HepG2 (cell line): ENCODE results near the gene RHEBL1. TPM values are rescaled to one million over a fixed set of nuclear protein-coding genes. Genes with fewer than 3 reads are reported as not detected.

Experiments
- BORCS8-MEF2B ChIP-seq: sonication (generic); formaldehyde crosslinking; IDR thresholded peaks from 2 replicates; pipeline ENCODE4 v1.8.0; 2022; ENCODE audit warnings: mild to moderate bottlenecking, missing genetic modification reagents
- CREM ChIP-seq, 2 experiments: sonication (generic) in 1 of 2; formaldehyde crosslinking in 1 of 2; IDR thresholded peaks; 2 replicates each; pipeline versions ENCODE4 v1.4.0 to v1.6.1; 2016 to 2020; ENCODE audit warnings: antibody characterized with exemption in 1 of 2, mild to moderate bottlenecking in 1 of 2, missing genetic modification reagents in 1 of 2
- FOXA1 ChIP-seq, 2 experiments: fragments of 450-650 bp in 1 of 2; sonication (generic) in 1 of 2; formaldehyde crosslinking in 1 of 2; IDR thresholded peaks; 2 replicates each; pipeline versions ENCODE4 v1.4.0 to v1.6.1; 2016 to 2020; ENCODE audit warnings: missing genetic modification reagents in 1 of 2
- GABPB1 ChIP-seq: IDR thresholded peaks from 2 replicates; pipeline ENCODE4 v1.6.1; 2016; ENCODE audit warnings: mild to moderate bottlenecking, missing genetic modification reagents, moderate library complexity, missing compliant biosample characterization
- MEIS2 ChIP-seq: sonication (generic); formaldehyde crosslinking; IDR thresholded peaks from 2 replicates; pipeline ENCODE4 v1.9.0; 2021; ENCODE audit warnings: mild to moderate bottlenecking, missing genetic modification reagents
- NFE2L1 ChIP-seq: sonication (generic); formaldehyde crosslinking; IDR thresholded peaks from 2 replicates; pipeline ENCODE4 v1.4.0; 2020; ENCODE audit warnings: missing genetic modification reagents, mild to moderate bottlenecking, borderline replicate concordance
- PHF21A ChIP-seq: sonication (generic); formaldehyde crosslinking; IDR thresholded peaks from 2 replicates; pipeline ENCODE4 v1.5.0; 2020; ENCODE audit warnings: mild to moderate bottlenecking, missing genetic modification reagents
- SRF ChIP-seq: IDR thresholded peaks from 2 replicates; pipeline ENCODE4 v1.6.1; 2011; ENCODE audit warnings: mild to moderate bottlenecking, low read depth, low read length, moderate library complexity
- TEAD2 ChIP-seq: sonication (generic); formaldehyde crosslinking; IDR thresholded peaks from 2 replicates; pipeline ENCODE4 v1.9.0; 2021; ENCODE audit warnings: missing genetic modification reagents
- ZFP37 ChIP-seq: sonication (generic); formaldehyde crosslinking; IDR thresholded peaks from 2 replicates; pipeline ENCODE4 v1.4.0; 2020; ENCODE audit warnings: missing genetic modification reagents, borderline replicate concordance
- ZNF253 ChIP-seq: sonication (generic); formaldehyde crosslinking; IDR thresholded peaks from 2 replicates; pipeline ENCODE4 v1.8.0; 2022; ENCODE audit warnings: mild to moderate bottlenecking, missing genetic modification reagents, borderline replicate concordance
- ZNF354B ChIP-seq: sonication (generic); formaldehyde crosslinking; IDR thresholded peaks from 2 replicates; pipeline ENCODE4 v1.8.0; 2022; ENCODE audit warnings: mild to moderate bottlenecking, missing genetic modification reagents
- ZNF558 ChIP-seq: sonication (generic); formaldehyde crosslinking; IDR thresholded peaks from 2 replicates; pipeline ENCODE4 v1.9.0; 2022; ENCODE audit warnings: mild to moderate bottlenecking, missing genetic modification reagents, borderline replicate concordance
- ZNF615 ChIP-seq: sonication (generic); formaldehyde crosslinking; IDR thresholded peaks from 2 replicates; pipeline ENCODE4 v1.5.0; 2020; ENCODE audit warnings: mild to moderate bottlenecking, missing genetic modification reagents, borderline replicate concordance
- polyA plus RNA-seq, 8 experiments: library from polyadenylated mRNA; depleted of rRNA in 3 of 8; stranded (reverse) in 7 of 8; unstranded in 1 of 8; fragments of >200 nt; fragmentation: Illumina TruSeq in 4 of 8; extraction: Trizol in 4 of 8; gene quantifications; 2 replicates each; pipeline versions ENCODE4 v1.2.1 to v1.2.3, GENCODE V29; 2011 to 2016; ENCODE audit warnings: low read depth in 4 of 8, missing spikeins in 1 of 8, mixed read lengths in 1 of 8; ENCODE audit not compliant: insufficient read depth in 1 of 8
- total RNA-seq, 5 experiments: library from RNA; depleted of rRNA; stranded (reverse); fragments of >200 nt; fragmentation: Illumina TruSeq; extraction: Trizol; gene quantifications; 2 replicates each; pipeline ENCODE4 v1.2.3, GENCODE V29; 2016; ENCODE audit warnings: low read depth in 1 of 5
- TF ChIP-seq, protein P1 (sequence below): sonication (generic); formaldehyde crosslinking; IDR thresholded peaks from 2 replicates; pipeline ENCODE4 v1.5.0; 2020; ENCODE audit warnings: mild to moderate bottlenecking, missing genetic modification reagents, borderline replicate concordance
- TF ChIP-seq, protein P2 (sequence below): sonication (generic); formaldehyde crosslinking; IDR thresholded peaks from 2 replicates; pipeline ENCODE4 v1.8.0; 2022; ENCODE audit warnings: mild to moderate bottlenecking, missing genetic modification reagents, moderate library complexity
- TF ChIP-seq, protein P3 (sequence below): sonication (generic); formaldehyde crosslinking; IDR thresholded peaks from 2 replicates; pipeline ENCODE4 v1.8.1; 2022; ENCODE audit warnings: low read depth, mild to moderate bottlenecking, missing genetic modification reagents

The RHEBL1 gene
- total and polyA plus RNA-seq, 2 of the 13 experiments (the other 11 are each of a cell fraction or from before 2014, with no cell fraction given) = 1.4 to 2.5 TPM

DNA sequence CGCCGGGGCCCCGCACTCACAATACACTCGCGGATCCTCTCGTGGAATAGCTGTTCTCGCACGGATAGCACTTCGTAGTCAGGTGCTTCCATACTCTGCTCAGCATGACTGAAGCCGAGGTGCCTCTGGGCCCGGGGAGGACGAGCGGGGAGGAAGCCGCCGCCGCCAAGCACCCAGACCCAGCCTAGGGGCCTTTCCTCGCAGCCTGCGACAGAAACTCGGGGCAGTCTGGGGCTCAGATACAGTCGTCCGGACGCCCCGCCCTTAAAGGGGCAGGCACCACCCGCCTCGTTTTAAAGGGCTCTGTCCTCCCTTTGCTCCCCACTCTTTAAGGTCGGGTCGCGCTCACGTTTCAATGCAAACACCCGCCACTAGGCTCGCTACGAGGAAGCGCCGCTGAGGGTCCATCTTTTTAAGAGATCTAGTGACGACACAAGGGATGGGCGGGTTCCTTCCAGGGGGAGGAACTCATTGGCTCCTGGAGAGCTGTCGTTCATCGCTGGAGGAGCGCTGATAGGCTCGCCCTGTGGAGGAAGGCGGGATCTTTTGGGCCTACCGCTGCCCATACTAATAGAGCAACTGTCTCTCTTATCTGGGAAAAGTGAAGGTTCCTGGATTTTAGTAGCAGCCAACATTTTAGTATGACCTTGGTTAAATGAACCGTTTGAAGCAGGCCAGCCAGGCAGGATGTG lies 40.8 kb upstream of the RHEBL1 start, which contains the start of gene LMBR1L (continued):
- TF ChIP-seq, protein P1, sequence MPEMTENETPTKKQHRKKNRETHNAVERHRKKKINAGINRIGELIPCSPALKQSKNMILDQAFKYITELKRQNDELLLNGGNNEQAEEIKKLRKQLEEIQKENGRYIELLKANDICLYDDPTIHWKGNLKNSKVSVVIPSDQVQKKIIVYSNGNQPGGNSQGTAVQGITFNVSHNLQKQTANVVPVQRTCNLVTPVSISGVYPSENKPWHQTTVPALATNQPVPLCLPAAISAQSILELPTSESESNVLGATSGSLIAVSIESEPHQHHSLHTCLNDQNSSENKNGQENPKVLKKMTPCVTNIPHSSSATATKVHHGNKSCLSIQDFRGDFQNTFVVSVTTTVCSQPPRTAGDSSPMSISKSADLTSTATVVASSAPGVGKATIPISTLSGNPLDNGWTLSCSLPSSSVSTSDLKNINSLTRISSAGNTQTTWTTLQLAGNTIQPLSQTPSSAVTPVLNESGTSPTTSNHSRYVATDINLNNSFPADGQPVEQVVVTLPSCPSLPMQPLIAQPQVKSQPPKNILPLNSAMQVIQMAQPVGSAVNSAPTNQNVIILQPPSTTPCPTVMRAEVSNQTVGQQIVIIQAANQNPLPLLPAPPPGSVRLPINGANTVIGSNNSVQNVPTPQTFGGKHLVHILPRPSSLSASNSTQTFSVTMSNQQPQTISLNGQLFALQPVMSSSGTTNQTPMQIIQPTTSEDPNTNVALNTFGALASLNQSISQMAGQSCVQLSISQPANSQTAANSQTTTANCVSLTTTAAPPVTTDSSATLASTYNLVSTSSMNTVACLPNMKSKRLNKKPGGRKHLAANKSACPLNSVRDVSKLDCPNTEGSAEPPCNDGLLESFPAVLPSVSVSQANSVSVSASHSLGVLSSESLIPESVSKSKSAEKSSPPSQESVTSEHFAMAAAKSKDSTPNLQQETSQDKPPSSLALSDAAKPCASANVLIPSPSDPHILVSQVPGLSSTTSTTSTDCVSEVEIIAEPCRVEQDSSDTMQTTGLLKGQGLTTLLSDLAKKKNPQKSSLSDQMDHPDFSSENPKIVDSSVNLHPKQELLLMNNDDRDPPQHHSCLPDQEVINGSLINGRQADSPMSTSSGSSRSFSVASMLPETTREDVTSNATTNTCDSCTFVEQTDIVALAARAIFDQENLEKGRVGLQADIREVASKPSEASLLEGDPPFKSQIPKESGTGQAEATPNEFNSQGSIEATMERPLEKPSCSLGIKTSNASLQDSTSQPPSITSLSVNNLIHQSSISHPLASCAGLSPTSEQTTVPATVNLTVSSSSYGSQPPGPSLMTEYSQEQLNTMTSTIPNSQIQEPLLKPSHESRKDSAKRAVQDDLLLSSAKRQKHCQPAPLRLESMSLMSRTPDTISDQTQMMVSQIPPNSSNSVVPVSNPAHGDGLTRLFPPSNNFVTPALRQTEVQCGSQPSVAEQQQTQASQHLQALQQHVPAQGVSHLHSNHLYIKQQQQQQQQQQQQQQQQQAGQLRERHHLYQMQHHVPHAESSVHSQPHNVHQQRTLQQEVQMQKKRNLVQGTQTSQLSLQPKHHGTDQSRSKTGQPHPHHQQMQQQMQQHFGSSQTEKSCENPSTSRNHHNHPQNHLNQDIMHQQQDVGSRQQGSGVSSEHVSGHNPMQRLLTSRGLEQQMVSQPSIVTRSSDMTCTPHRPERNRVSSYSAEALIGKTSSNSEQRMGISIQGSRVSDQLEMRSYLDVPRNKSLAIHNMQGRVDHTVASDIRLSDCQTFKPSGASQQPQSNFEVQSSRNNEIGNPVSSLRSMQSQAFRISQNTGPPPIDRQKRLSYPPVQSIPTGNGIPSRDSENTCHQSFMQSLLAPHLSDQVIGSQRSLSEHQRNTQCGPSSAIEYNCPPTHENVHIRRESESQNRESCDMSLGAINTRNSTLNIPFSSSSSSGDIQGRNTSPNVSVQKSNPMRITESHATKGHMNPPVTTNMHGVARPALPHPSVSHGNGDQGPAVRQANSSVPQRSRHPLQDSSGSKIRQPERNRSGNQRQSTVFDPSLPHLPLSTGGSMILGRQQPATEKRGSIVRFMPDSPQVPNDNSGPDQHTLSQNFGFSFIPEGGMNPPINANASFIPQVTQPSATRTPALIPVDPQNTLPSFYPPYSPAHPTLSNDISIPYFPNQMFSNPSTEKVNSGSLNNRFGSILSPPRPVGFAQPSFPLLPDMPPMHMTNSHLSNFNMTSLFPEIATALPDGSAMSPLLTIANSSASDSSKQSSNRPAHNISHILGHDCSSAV (CRISPR knock-in tag) = no peak
- TF ChIP-seq PHF21A (CRISPR knock-in tag) = peak; percentile 73
- peak; percentile 48; the same call in 1 of the 2 replicates for TF ChIP-seq ZFP37 (CRISPR knock-in tag)
- TF ChIP-seq ZNF558 (CRISPR knock-in tag) = 0 out of 2 replicates have a peak, but pooled peaks have one; percentile 51
- TF ChIP-seq ZNF253 = no peak
- TF ChIP-seq, protein P2, sequence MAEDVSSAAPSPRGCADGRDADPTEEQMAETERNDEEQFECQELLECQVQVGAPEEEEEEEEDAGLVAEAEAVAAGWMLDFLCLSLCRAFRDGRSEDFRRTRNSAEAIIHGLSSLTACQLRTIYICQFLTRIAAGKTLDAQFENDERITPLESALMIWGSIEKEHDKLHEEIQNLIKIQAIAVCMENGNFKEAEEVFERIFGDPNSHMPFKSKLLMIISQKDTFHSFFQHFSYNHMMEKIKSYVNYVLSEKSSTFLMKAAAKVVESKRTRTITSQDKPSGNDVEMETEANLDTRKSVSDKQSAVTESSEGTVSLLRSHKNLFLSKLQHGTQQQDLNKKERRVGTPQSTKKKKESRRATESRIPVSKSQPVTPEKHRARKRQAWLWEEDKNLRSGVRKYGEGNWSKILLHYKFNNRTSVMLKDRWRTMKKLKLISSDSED = no peak
- TF ChIP-seq TEAD2 (CRISPR knock-in tag) = no peak
- TF ChIP-seq, protein P3, sequence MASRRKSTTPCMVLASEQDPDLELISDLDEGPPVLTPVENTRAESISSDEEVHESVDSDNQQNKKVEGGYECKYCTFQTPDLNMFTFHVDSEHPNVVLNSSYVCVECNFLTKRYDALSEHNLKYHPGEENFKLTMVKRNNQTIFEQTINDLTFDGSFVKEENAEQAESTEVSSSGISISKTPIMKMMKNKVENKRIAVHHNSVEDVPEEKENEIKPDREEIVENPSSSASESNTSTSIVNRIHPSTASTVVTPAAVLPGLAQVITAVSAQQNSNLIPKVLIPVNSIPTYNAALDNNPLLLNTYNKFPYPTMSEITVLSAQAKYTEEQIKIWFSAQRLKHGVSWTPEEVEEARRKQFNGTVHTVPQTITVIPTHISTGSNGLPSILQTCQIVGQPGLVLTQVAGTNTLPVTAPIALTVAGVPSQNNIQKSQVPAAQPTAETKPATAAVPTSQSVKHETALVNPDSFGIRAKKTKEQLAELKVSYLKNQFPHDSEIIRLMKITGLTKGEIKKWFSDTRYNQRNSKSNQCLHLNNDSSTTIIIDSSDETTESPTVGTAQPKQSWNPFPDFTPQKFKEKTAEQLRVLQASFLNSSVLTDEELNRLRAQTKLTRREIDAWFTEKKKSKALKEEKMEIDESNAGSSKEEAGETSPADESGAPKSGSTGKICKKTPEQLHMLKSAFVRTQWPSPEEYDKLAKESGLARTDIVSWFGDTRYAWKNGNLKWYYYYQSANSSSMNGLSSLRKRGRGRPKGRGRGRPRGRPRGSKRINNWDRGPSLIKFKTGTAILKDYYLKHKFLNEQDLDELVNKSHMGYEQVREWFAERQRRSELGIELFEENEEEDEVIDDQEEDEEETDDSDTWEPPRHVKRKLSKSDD (CRISPR knock-in tag) = no peak
- peak; percentile 34; the same call in 1 of the 2 replicates for TF ChIP-seq NFE2L1
- TF ChIP-seq SRF = no peak
- peak; percentile 88 for TF ChIP-seq CREM (IDR thresholded peaks at IDR 0.05)
- no peak for TF ChIP-seq CREM (CRISPR knock-in tag; IDR thresholded peaks at IDR 0.05)
- no peak for TF ChIP-seq FOXA1 (IDR thresholded peaks at IDR 0.05)
- TF ChIP-seq FOXA1 (CRISPR knock-in tag; IDR thresholded peaks at IDR 0.05) = 0 out of 2 replicates have a peak, but pooled peaks have one; percentile 20
- no peak for TF ChIP-seq ZNF615 (CRISPR knock-in tag)
- no peak for TF ChIP-seq ZNF354B (CRISPR knock-in tag)
- no peak for TF ChIP-seq BORCS8-MEF2B (CRISPR knock-in tag)
- peak; percentile 61 for TF ChIP-seq GABPB1 (CRISPR knock-in tag)
- TF ChIP-seq MEIS2 = peak; percentile 50; the same call in 1 of the 2 replicates
